Measurements from ENCODE around the gene PRR20G. TPM values are rescaled to one million over a fixed set of nuclear protein-coding genes. Genes with fewer than 3 reads are reported as not detected.

The PRR20G gene
- total and polyA plus RNA-seq, 10 of the 15 experiments (the other 5 are each of a cell fraction or from before 2014, with no cell fraction given), result not detected

GRCh38 chr3:127260826-127261555 is 26.9 kb downstream of the PRR20G start:
- Histone ChIP-seq H3K9me3 (replicated peaks; ENCODE audit: control insufficient read depth, insufficient read depth, low read length) (no peaks in the 10 kb centered on the region), H3K27ac (ENCODE audit: control insufficient read depth, insufficient read depth) (no peak overlapping the region), H3K4me2 (ENCODE audit: control insufficient read depth, insufficient read depth) (no peak overlapping the region), H3K9ac (ENCODE audit: control insufficient read depth, insufficient read depth, low read length) (no peak overlapping the region), H2AFZ (ENCODE audit: control insufficient read depth, low read depth, low read length) (no peak overlapping the region), H3K4me1 (ENCODE audit: control insufficient read depth, insufficient read depth, low read length) (no peaks in the 10 kb centered on the region), H3K79me2 (ENCODE audit: control insufficient read depth, insufficient read depth, low read length) (no peaks in the 10 kb centered on the region), H4K20me1 (ENCODE audit: control insufficient read depth, insufficient read depth) (no peaks in the 10 kb centered on the region), H3K36me3 (ENCODE audit: control insufficient read depth in 2 of 2, insufficient read depth in 2 of 2, low read length in 1 of 2) (no peaks in the 10 kb centered on the region), H3K4me3 (no peak overlapping the region), H3K27me3 (replicated peaks in 1 of 2; ENCODE audit: control insufficient read depth in 2 of 2, insufficient read depth in 2 of 2, low read length in 1 of 2) (no peaks in the 10 kb centered on the region; a peak in 2 of 4 replicates)
- SMC1A ChIA-PET (ENCODE audit: uncharacterized antibody, unreplicated experiment), result no interaction called here
- RAD21 ChIA-PET (ENCODE audit: unreplicated experiment), result interaction anchor here (1.0 kb wide), 1 partner anchor 28 kb away, joined by 3 read pairs; no protein-coding TSS in a partner anchor
- CTCF ChIA-PET, result no interaction called here
- no peak for ATAC-seq
- no peak for DNase-seq (ENCODE audit: low read depth, low spot score)
- intact Hi-C loops (cut with micrococcal nuclease; ENCODE audit: unreplicated experiment), result no loop called here
- WGBS (ENCODE audit: insufficient coverage, insufficient replicate concordance, low lambda C conversion rate, missing lambda C conversion rate), result 27% methylated on average over 6 of the region's 6 CpGs
- POLR2A ChIA-PET, result no interaction called here
- no peak for FAIRE-seq
- TF ChIP-seq NBN (IDR thresholded peaks at IDR 0.05), result no peak
- TF ChIP-seq ZBTB4 (CRISPR knock-in tag; IDR thresholded peaks at IDR 0.05), result no peak
- TF ChIP-seq SREBF2 (IDR thresholded peaks at IDR 0.05; ENCODE audit: low read length), result no peak
- TF ChIP-seq ATF3 (IDR thresholded peaks at IDR 0.05; ENCODE audit: borderline replicate concordance, extremely low read depth, low read depth, low read length), result no peak
- in situ Hi-C loops (cut with MboI), result no loop called here
- no TSS peak for BruUV-seq (replicated peaks)
